DOHH2 (cell line): ENCODE data around the gene DEFB118.

Source experiments
- CTCF ChIP-seq: fragments of 200-600 bp; sonication (generic); IDR thresholded peaks from one replicate; pipeline ENCODE4 v1.5.1; 2014; ENCODE audit warnings: antibody characterized with exemption, mild to moderate bottlenecking, low read depth, low read length; ENCODE audit not compliant: poor library complexity, severe bottlenecking
- EZH2phosphoT487 ChIP-seq: fragments of 200-600 bp; sonication (generic); IDR thresholded peaks from 2 replicates; pipeline ENCODE4 v1.6.1; 2017; ENCODE audit warnings: borderline replicate concordance, mild to moderate bottlenecking, antibody characterized with exemption, low read length, moderate library complexity, mixed read lengths

- no peak for TF ChIP-seq CTCF
- TF ChIP-seq EZH2phosphoT487, result no peak
Observed at GRCh38 chr20:31418307-31418706, 49.9 kb downstream of the DEFB118 start.
